Smooth muscle cell (in vitro differentiated cells): ENCODE measurements around the gene IRF7. TPM values are rescaled to one million over a fixed set of nuclear protein-coding genes. Genes with fewer than 3 reads are reported as not detected.

Source experiments
- DNase-seq: peaks from one replicate; lab custom pipeline; 2025; ENCODE audit not compliant: unreplicated experiment; lab: John Stamatoyannopoulos, UW
- H2AFZ ChIP-seq: fragments of 200-600 bp; sonication (generic); 2 replicates; pipeline ENCODE4 v1.6.0; 2016; ENCODE audit warnings: antibody characterized with exemption, low read depth, mild to moderate bottlenecking
- H3F3A ChIP-seq: fragments of 200-600 bp; sonication (generic); 2 replicates; pipeline ENCODE4 v1.6.0; 2017; ENCODE audit warnings: antibody characterized with exemption, low read depth
- H3K27ac ChIP-seq: fragments of 200-600 bp; sonication (generic); 2 replicates; pipeline ENCODE4 v1.5.1; 2016; ENCODE audit warnings: low read depth, mild to moderate bottlenecking
- H3K27me3 ChIP-seq: fragments of 200-600 bp; sonication (generic); 2 replicates; pipeline ENCODE4 v1.6.1; 2016; ENCODE audit warnings: low read depth, mild to moderate bottlenecking
- H3K36me3 ChIP-seq: fragments of 200-600 bp; sonication (generic); 2 replicates; pipeline ENCODE4 v1.5.1; 2016; ENCODE audit warnings: low read depth
- H3K4me1 ChIP-seq: fragments of 200-600 bp; sonication (generic); 2 replicates; pipeline ENCODE4 v1.5.1; 2016; ENCODE audit warnings: low read depth
- H3K4me2 ChIP-seq: fragments of 200-600 bp; sonication (generic); 2 replicates; pipeline ENCODE4 v1.6.0; 2016; ENCODE audit warnings: mild to moderate bottlenecking
- H3K4me3 ChIP-seq: fragments of 200-600 bp; sonication (generic); 2 replicates; pipeline ENCODE4 v1.5.1; 2016; ENCODE audit warnings: mild to moderate bottlenecking
- H3K79me2 ChIP-seq: fragments of 200-600 bp; sonication (generic); 2 replicates; pipeline ENCODE4 v1.6.0; 2016; ENCODE audit warnings: low read depth, mild to moderate bottlenecking
- H3K9ac ChIP-seq: fragments of 200-600 bp; sonication (generic); 2 replicates; pipeline ENCODE4 v1.6.0; 2016; ENCODE audit warnings: low read depth
- H3K9me3 ChIP-seq: fragments of 200-600 bp; sonication (generic); replicated peaks from 2 replicates; pipeline ENCODE4 v1.5.1; 2016; ENCODE audit warnings: low read depth
- H4K20me1 ChIP-seq: fragments of 200-600 bp; sonication (generic); 2 replicates; pipeline ENCODE4 v1.6.0; 2016; ENCODE audit warnings: low read depth
- WGBS: methylation state at CpG from one replicate; pipeline ENCODE4 v1.1.7; 2016; ENCODE audit warnings: low lambda C conversion rate; 5-methylcytosine and 5-hydroxymethylcytosine counted together
- polyA plus RNA-seq: library from polyadenylated mRNA; unstranded; fragments of >200 nt; fragmentation: Nextera tagmentation; extraction: Ambion mirVana; gene quantifications from 2 replicates; pipeline ENCODE4 v1.2.1, GENCODE V29; 2016
- total RNA-seq: library from RNA; depleted of rRNA; stranded (reverse); fragments of >200 nt; gene quantifications from 2 replicates; pipeline ENCODE4 v1.2.3, GENCODE V29; 2014
- TF ChIP-seq, protein P1 (sequence below): fragments of 200-600 bp; sonication (generic); IDR thresholded peaks from 2 replicates; pipeline ENCODE4 v1.5.1; 2017; ENCODE audit warnings: borderline replicate concordance, mild to moderate bottlenecking, antibody characterized with exemption; ENCODE audit not compliant: insufficient read depth, poor library complexity, severe bottlenecking

Gene IRF7
- total and polyA plus RNA-seq, 2 experiments from 2014 or later, result 7.1 to 14.3 TPM

GRCh38 chr11:607020-607780 lies 8.6 kb downstream of the IRF7 start:
- TF ChIP-seq, protein P1, sequence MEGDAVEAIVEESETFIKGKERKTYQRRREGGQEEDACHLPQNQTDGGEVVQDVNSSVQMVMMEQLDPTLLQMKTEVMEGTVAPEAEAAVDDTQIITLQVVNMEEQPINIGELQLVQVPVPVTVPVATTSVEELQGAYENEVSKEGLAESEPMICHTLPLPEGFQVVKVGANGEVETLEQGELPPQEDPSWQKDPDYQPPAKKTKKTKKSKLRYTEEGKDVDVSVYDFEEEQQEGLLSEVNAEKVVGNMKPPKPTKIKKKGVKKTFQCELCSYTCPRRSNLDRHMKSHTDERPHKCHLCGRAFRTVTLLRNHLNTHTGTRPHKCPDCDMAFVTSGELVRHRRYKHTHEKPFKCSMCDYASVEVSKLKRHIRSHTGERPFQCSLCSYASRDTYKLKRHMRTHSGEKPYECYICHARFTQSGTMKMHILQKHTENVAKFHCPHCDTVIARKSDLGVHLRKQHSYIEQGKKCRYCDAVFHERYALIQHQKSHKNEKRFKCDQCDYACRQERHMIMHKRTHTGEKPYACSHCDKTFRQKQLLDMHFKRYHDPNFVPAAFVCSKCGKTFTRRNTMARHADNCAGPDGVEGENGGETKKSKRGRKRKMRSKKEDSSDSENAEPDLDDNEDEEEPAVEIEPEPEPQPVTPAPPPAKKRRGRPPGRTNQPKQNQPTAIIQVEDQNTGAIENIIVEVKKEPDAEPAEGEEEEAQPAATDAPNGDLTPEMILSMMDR, result no peak
- Histone ChIP-seq H3K4me2 (no peak overlapping the region), H3K36me3 (peaks cover 9% of the 10 kb centered on the region), H3K4me1 (no peaks in the 10 kb centered on the region), H3K27ac (no peak overlapping the region), H3K79me2 (no peaks in the 10 kb centered on the region), H3K9me3 (no peaks in the 10 kb centered on the region), H3K27me3 (no peaks in the 10 kb centered on the region), H2AFZ (no peak overlapping the region), H3F3A (peaks cover 2% of the 10 kb centered on the region), H3K9ac (no peak overlapping the region), H3K4me3 (no peak overlapping the region), H4K20me1 (peaks cover 38% of the 10 kb centered on the region)
- DNase-seq, result no peak
- 97% methylated on average over 35 of the region's 35 CpGs for WGBS

DNA sequence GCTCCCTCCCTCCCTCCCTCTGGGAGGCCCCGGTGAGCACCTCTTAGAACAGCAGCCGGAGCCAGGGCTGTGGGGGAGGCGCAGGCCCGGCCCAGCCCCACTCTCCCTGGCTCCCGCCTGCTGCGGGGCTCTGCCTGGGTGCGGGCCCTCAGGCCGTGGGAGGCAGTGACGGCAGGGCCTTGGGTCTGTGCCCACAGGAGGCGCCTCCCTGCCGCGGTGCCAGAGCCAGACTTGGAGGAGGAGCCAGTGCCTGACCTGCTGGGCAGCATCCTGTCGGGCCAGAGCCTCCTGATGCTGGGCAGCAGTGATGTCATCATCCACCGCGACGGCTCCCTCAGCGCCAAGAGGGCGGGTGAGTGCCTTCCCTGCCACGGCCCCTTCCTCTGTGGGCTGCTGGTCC lies 9.5 kb downstream of the IRF7 start:
- H3K36me3 ChIP-seq, result peaks cover 15% of the 10 kb centered on the region
- H3F3A ChIP-seq, result no peaks in the 10 kb centered on the region
- H3K4me1 ChIP-seq, result no peaks in the 10 kb centered on the region
- peaks cover 36% of the 10 kb centered on the region for H4K20me1 ChIP-seq
- no peak overlapping the region for H2AFZ ChIP-seq
- no peak overlapping the region for H3K9ac ChIP-seq
- no peaks in the 10 kb centered on the region for H3K27me3 ChIP-seq
- TF ChIP-seq, protein P1, result no peak
- 96% methylated on average over 18 of the region's 19 CpGs for WGBS
- no peaks in the 10 kb centered on the region for H3K9me3 ChIP-seq
- H3K79me2 ChIP-seq, result no peaks in the 10 kb centered on the region
- H3K4me2 ChIP-seq, result no peak overlapping the region
- no peak for DNase-seq
- H3K27ac ChIP-seq, result no peak overlapping the region
- no peak overlapping the region for H3K4me3 ChIP-seq

DNA sequence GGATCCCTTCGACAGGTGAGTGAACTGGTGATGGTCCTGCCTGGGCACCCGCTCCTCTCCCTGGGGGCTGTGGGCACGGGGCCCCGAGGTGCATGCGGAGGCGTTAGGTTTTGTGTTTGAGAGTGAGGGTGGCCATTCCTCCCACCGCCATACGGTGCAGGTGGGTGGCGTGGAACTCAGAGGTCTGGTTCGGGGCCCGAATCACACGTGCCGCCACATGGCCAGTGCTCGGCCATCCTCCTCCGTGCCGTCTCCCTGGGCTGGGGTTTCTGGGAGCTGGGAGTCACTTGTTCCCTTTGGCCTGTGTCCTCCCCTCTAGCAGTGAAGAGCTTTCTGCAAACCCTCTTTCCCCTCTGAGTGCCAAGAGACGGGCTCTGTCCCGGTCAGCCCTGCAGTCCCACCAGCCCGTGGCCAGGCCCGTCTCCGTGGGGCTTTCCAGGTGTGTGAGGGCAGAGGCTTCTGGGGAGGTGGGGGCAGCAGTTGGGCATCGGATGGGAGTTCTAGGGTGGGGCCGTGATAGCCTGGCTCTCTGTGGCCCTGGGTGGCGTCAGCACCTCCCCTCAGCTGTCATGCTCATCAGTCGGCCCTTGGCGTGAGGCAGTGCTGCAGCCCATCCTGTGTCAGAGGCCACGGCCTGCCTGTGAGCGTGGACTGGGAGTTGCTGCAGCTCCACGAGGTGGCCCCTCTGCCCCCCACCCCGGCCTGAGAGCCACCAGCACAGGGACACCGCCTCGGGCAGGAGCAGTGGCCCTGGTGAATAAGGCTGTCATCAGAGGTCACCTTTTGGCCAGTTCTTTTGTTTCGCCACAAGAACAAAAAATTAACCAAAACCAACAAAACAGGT lies 10.2 kb downstream of the IRF7 start:
- Histone ChIP-seq H3K79me2 (no peaks in the 10 kb centered on the region), H4K20me1 (peaks cover 30% of the 10 kb centered on the region), H2AFZ (no peak overlapping the region), H3F3A (no peaks in the 10 kb centered on the region), H3K9me3 (no peaks in the 10 kb centered on the region), H3K4me3 (no peak overlapping the region), H3K4me2 (no peak overlapping the region), H3K9ac (no peak overlapping the region), H3K27ac (no peak overlapping the region), H3K4me1 (no peaks in the 10 kb centered on the region), H3K36me3 (peaks cover 15% of the 10 kb centered on the region), H3K27me3 (no peaks in the 10 kb centered on the region)
- DNase-seq, result no peak
- TF ChIP-seq, protein P1, result no peak
- WGBS, result 99% methylated on average over 33 of the region's 33 CpGs
